ENCODE data around the gene GPX3. TPM values are rescaled to one million over a fixed set of nuclear protein-coding genes. Genes with fewer than 3 reads are reported as not detected.
A peak's percentile ranks its signal among the peaks of the same experiment; 100 is the strongest.

The GPX3 gene
- total and polyA plus RNA-seq, 2 experiments from 2014 or later: 40.9 to 69.9 TPM

- H3K36me3 ChIP-seq (replicated peaks; ENCODE audit: insufficient read depth, low read depth): no peaks in the 10 kb centered on the region
- no peak overlapping the region for H3K4me3 ChIP-seq
- H3K9me3 ChIP-seq (ENCODE audit: low read depth): no peaks in the 10 kb centered on the region
- no peaks in the 10 kb centered on the region for H4K20me1 ChIP-seq (ENCODE audit: insufficient read depth, poor library complexity, severe bottlenecking)
- no peak for TF ChIP-seq EZH2 (IDR thresholded peaks at IDR 0.05; ENCODE audit: borderline replicate concordance)
- 96% methylated on average over 4 of the region's 4 CpGs for WGBS (ENCODE audit: low lambda C conversion rate, missing lambda C conversion rate)
- no peak overlapping the region for H3K4me2 ChIP-seq
- H3K27ac ChIP-seq: no peak overlapping the region
- H2AFZ ChIP-seq: no peak overlapping the region
- no peak for DNase-seq (ENCODE audit: low spot score)
- H3K27me3 ChIP-seq: no peaks in the 10 kb centered on the region
- H3K9me2 ChIP-seq (replicated peaks; ENCODE audit: insufficient read depth): no peaks in the 10 kb centered on the region
- H3K79me2 ChIP-seq: no peaks in the 10 kb centered on the region
- peaks cover 27% of the 10 kb centered on the region for H3K4me1 ChIP-seq (ENCODE audit: insufficient read depth)
These were observed 11.5 kb upstream of the GPX3 start for GRCh38 chr5:151008906-151009305.

GRCh38 chr5:151012862-151013261, 7.5 kb upstream of the GPX3 start:
- Histone ChIP-seq H4K20me1 (ENCODE audit: insufficient read depth, poor library complexity, severe bottlenecking) (no peaks in the 10 kb centered on the region), H3K4me3 (no peak overlapping the region), H3K9me3 (ENCODE audit: low read depth) (no peaks in the 10 kb centered on the region), H2AFZ (no peak overlapping the region), H3K4me2 (no peak overlapping the region), H3K4me1 (ENCODE audit: insufficient read depth) (no peaks in the 10 kb centered on the region), H3K27ac (no peak overlapping the region), H3K79me2 (no peaks in the 10 kb centered on the region), H3K9me2 (replicated peaks; ENCODE audit: insufficient read depth) (no peaks in the 10 kb centered on the region), H3K36me3 (replicated peaks; ENCODE audit: insufficient read depth, low read depth) (no peaks in the 10 kb centered on the region), H3K27me3 (no peaks in the 10 kb centered on the region)
- TF ChIP-seq EZH2 (IDR thresholded peaks at IDR 0.05; ENCODE audit: borderline replicate concordance): no peak
- TF ChIP-seq CTCF (IDR thresholded peaks at IDR 0.05; ENCODE audit: poor library complexity): no peak
- no peak for TF ChIP-seq EZH2phosphoT487 (IDR thresholded peaks at IDR 0.05; ENCODE audit: low read depth, severe bottlenecking, unreplicated experiment)
- DNase-seq (ENCODE audit: low spot score): no peak
- WGBS (ENCODE audit: low lambda C conversion rate, missing lambda C conversion rate): 91% methylated on average over 6 of the region's 6 CpGs

- TF ChIP-seq EZH2phosphoT487 (IDR thresholded peaks at IDR 0.05; ENCODE audit: low read depth, severe bottlenecking, unreplicated experiment): no peak
- TF ChIP-seq EZH2 (IDR thresholded peaks at IDR 0.05; ENCODE audit: borderline replicate concordance): no peak
- no peak for TF ChIP-seq CTCF (IDR thresholded peaks at IDR 0.05; ENCODE audit: poor library complexity)
- Histone ChIP-seq H3K9me3 (ENCODE audit: low read depth) (no peaks in the 10 kb centered on the region), H3K27me3 (no peaks in the 10 kb centered on the region), H3K9me2 (replicated peaks; ENCODE audit: insufficient read depth) (no peaks in the 10 kb centered on the region), H3K4me3 (no peak overlapping the region), H3K4me2 (no peak overlapping the region), H2AFZ (no peak overlapping the region), H3K4me1 (ENCODE audit: insufficient read depth) (no peaks in the 10 kb centered on the region), H3K27ac (peak overlapping the region; percentile 57), H4K20me1 (ENCODE audit: insufficient read depth, poor library complexity, severe bottlenecking) (no peaks in the 10 kb centered on the region), H3K79me2 (no peaks in the 10 kb centered on the region), H3K36me3 (replicated peaks; ENCODE audit: insufficient read depth, low read depth) (no peaks in the 10 kb centered on the region)
- 85% methylated on average over 4 of the region's 4 CpGs for WGBS (ENCODE audit: low lambda C conversion rate, missing lambda C conversion rate)
- DNase-seq (ENCODE audit: low spot score): no peak
These were observed 5.6 kb upstream of the GPX3 start for GRCh38 chr5:151014680-151015343.

GRCh38 chr5:151015974-151016587, 4.3 kb upstream of the GPX3 start:
- no peaks in the 10 kb centered on the region for H3K27me3 ChIP-seq
- no peaks in the 10 kb centered on the region for H3K36me3 ChIP-seq (replicated peaks; ENCODE audit: insufficient read depth, low read depth)
- TF ChIP-seq EZH2 (IDR thresholded peaks at IDR 0.05; ENCODE audit: borderline replicate concordance) (no peak), EZH2phosphoT487 (IDR thresholded peaks at IDR 0.05; ENCODE audit: low read depth, severe bottlenecking, unreplicated experiment) (no peak), CTCF (IDR thresholded peaks at IDR 0.05; ENCODE audit: poor library complexity) (no peak)
- no peak for DNase-seq (ENCODE audit: low spot score)
- no peak overlapping the region for H2AFZ ChIP-seq
- H3K9me3 ChIP-seq (ENCODE audit: low read depth): no peaks in the 10 kb centered on the region
- no peak overlapping the region for H3K4me3 ChIP-seq
- H4K20me1 ChIP-seq (ENCODE audit: insufficient read depth, poor library complexity, severe bottlenecking): no peaks in the 10 kb centered on the region
- no peaks in the 10 kb centered on the region for H3K9me2 ChIP-seq (replicated peaks; ENCODE audit: insufficient read depth)
- H3K4me1 ChIP-seq (ENCODE audit: insufficient read depth): no peaks in the 10 kb centered on the region
- H3K27ac ChIP-seq: no peak overlapping the region
- 81% methylated on average over 7 of the region's 7 CpGs for WGBS (ENCODE audit: low lambda C conversion rate, missing lambda C conversion rate)
- H3K79me2 ChIP-seq: no peaks in the 10 kb centered on the region
- H3K4me2 ChIP-seq: no peak overlapping the region

Measured in hepatocyte (in vitro differentiated cells).